Stimulated activated CD8-positive, alpha-beta memory T cell treated with anti-CD3 and anti-CD28 coated beads, Interleukin-12 subunit alpha, Interleukin-12 subunit beta, amount 100 ng/mL, for 1 hour (primary cell): ENCODE results near the gene TICAM2.

Experiments
- DNase-seq: peaks from one replicate; pipeline ENCODE4 v3.0.0-alpha.2; 2020; ENCODE audit warnings: low read depth

Gene TICAM2

GRCh38 chr5:115531787-115532367 lies 70.4 kb downstream of the TICAM2 start:
- DNase-seq, result no peak

DNA sequence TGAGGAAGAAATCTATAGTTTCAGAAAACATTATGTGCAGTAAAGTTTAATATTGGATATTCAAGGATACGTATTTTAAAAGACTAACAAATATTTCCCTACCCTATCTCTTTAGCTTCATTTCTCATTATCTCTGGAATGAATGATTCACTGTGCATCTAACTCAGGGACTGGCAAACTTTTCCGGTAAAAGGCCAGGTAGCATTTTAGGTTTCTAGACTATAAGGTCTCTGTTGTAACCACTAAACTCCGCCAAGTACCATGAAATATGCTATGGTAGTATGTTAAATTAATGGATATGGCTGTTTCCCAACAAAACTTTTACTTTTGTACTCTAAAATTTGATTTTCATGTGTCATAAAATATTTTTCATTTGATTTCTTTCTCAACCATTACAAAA lies 70.9 kb downstream of the TICAM2 start:
- DNase-seq, result no peak

DNA sequence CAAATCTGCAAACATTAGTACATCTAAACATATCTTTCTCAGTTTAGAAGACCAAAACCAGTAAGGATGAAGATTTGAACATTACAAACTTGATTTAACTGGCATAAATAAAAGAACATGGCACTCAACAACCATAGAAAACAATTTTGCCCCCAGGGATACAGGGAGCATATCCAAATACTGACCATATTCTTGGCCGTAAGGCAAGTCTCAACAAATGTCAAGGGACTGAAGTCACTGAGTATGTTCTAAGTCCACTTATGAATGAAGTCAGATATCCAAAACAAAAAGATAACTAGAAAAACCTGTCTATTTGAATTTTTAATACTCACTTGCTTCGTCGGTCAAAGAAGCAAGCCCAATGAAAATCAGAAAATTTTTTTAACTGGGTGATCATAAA lies 71.9 kb downstream of the TICAM2 start:
- DNase-seq, result no peak
